ENCODE data around the gene FEZF1. TPM values are rescaled to one million over a fixed set of nuclear protein-coding genes. Genes with fewer than 3 reads are reported as not detected.

The FEZF1 gene
- polyA plus RNA-seq, 1 donor from 2014 or later, result 1.1 TPM

GRCh38 chr7:122260336-122260735 lies 44.2 kb downstream of the FEZF1 start:
- H3K79me2 ChIP-seq (replicated peaks; ENCODE audit: insufficient read depth, low read length), result no peaks in the 10 kb centered on the region
- no peaks in the 10 kb centered on the region for H4K20me1 ChIP-seq (ENCODE audit: insufficient read depth)
- no peak overlapping the region for H3K4me3 ChIP-seq (ENCODE audit: low read length)
- TF ChIP-seq EZH2 (IDR thresholded peaks at IDR 0.05; ENCODE audit: borderline replicate concordance, insufficient read depth, low read length, poor library complexity, severe bottlenecking) (no peak), EP300 (conservative IDR thresholded peaks at IDR 0.05; ENCODE audit: poor library complexity, severe bottlenecking) (no peak), TAF1 (IDR thresholded peaks at IDR 0.05; ENCODE audit: low read depth) (no peak), SMC3 (conservative IDR thresholded peaks at IDR 0.05; ENCODE audit: poor library complexity) (no peak), MXI1 (conservative IDR thresholded peaks at IDR 0.05; ENCODE audit: poor library complexity, severe bottlenecking) (no peak), REST (IDR thresholded peaks at IDR 0.05; ENCODE audit: borderline replicate concordance) (no peak), POLR2AphosphoS5 (IDR thresholded peaks at IDR 0.05) (no peak), RAD21 (conservative IDR thresholded peaks at IDR 0.05) (no peak)
- TF ChIP-seq, protein P1, sequence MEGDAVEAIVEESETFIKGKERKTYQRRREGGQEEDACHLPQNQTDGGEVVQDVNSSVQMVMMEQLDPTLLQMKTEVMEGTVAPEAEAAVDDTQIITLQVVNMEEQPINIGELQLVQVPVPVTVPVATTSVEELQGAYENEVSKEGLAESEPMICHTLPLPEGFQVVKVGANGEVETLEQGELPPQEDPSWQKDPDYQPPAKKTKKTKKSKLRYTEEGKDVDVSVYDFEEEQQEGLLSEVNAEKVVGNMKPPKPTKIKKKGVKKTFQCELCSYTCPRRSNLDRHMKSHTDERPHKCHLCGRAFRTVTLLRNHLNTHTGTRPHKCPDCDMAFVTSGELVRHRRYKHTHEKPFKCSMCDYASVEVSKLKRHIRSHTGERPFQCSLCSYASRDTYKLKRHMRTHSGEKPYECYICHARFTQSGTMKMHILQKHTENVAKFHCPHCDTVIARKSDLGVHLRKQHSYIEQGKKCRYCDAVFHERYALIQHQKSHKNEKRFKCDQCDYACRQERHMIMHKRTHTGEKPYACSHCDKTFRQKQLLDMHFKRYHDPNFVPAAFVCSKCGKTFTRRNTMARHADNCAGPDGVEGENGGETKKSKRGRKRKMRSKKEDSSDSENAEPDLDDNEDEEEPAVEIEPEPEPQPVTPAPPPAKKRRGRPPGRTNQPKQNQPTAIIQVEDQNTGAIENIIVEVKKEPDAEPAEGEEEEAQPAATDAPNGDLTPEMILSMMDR (IDR thresholded peaks at IDR 0.05; ENCODE audit: poor library complexity, severe bottlenecking), result no peak
- H3K4me2 ChIP-seq (ENCODE audit: low read length), result no peak overlapping the region
- H3F3A ChIP-seq (ENCODE audit: insufficient read depth, low read length, poor library complexity, severe bottlenecking), result no peaks in the 10 kb centered on the region
- no peaks in the 10 kb centered on the region for H3K9me3 ChIP-seq (ENCODE audit: low read length)
- no peak overlapping the region for H3K27ac ChIP-seq (ENCODE audit: low read length)
- no peak overlapping the region for H2AFZ ChIP-seq (ENCODE audit: low read depth, low read length)
- H3K9ac ChIP-seq (ENCODE audit: low read length), result no peak overlapping the region
- H3K36me3 ChIP-seq (ENCODE audit: insufficient read depth, low read length), result no peaks in the 10 kb centered on the region
- no peaks in the 10 kb centered on the region for H3K9me2 ChIP-seq (ENCODE audit: insufficient read depth, low read length)
- no peaks in the 10 kb centered on the region for H3K27me3 ChIP-seq (ENCODE audit: insufficient read depth, low read depth, low read length)

GRCh38 chr7:122258971-122259370 lies 45.6 kb downstream of the FEZF1 start:
- Histone ChIP-seq H3K36me3 (ENCODE audit: insufficient read depth, low read length) (no peaks in the 10 kb centered on the region), H3K27me3 (ENCODE audit: insufficient read depth, low read depth, low read length) (no peaks in the 10 kb centered on the region), H2AFZ (ENCODE audit: low read depth, low read length) (no peak overlapping the region), H3K79me2 (replicated peaks; ENCODE audit: insufficient read depth, low read length) (no peaks in the 10 kb centered on the region), H4K20me1 (ENCODE audit: insufficient read depth) (no peaks in the 10 kb centered on the region), H3K9me3 (ENCODE audit: low read length) (no peaks in the 10 kb centered on the region), H3K4me2 (ENCODE audit: low read length) (no peak overlapping the region), H3K9ac (ENCODE audit: low read length) (no peak overlapping the region), H3K4me3 (ENCODE audit: low read length) (no peak overlapping the region), H3K9me2 (ENCODE audit: insufficient read depth, low read length) (no peaks in the 10 kb centered on the region), H3F3A (ENCODE audit: insufficient read depth, low read length, poor library complexity, severe bottlenecking) (no peaks in the 10 kb centered on the region), H3K27ac (ENCODE audit: low read length) (no peak overlapping the region)
- TF ChIP-seq MXI1 (conservative IDR thresholded peaks at IDR 0.05; ENCODE audit: poor library complexity, severe bottlenecking) (no peak), TAF1 (IDR thresholded peaks at IDR 0.05; ENCODE audit: low read depth) (no peak)

DNA sequence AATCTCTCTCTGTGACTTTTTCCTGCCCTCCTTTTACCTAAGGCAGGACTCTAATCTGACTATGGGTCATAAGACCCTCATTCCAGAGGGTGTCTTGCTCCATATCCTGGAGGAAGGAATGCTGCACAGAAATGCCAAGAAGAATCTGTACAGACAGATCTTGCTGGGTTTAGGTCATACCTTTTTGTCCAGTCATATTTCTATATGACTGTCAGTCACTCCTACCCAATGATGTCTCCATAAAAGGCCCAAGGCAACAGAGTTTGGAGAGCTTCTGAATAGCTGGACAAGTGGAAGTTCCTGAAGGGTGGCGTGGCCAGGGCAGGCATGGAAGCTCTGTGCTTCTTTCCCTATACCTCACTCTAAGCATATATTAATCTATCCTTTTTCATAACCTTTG lies 47.5 kb downstream of the FEZF1 start:
- Histone ChIP-seq H3K9me2 (ENCODE audit: insufficient read depth, low read length) (no peaks in the 10 kb centered on the region), H3K27me3 (ENCODE audit: insufficient read depth, low read depth, low read length) (no peaks in the 10 kb centered on the region), H3K27ac (ENCODE audit: low read length) (no peak overlapping the region), H3K4me3 (ENCODE audit: low read length) (no peak overlapping the region), H2AFZ (ENCODE audit: low read depth, low read length) (no peak overlapping the region), H3K9me3 (ENCODE audit: low read length) (no peaks in the 10 kb centered on the region), H3F3A (ENCODE audit: insufficient read depth, low read length, poor library complexity, severe bottlenecking) (no peaks in the 10 kb centered on the region), H3K79me2 (replicated peaks; ENCODE audit: insufficient read depth, low read length) (no peaks in the 10 kb centered on the region), H3K9ac (ENCODE audit: low read length) (no peak overlapping the region), H4K20me1 (ENCODE audit: insufficient read depth) (no peaks in the 10 kb centered on the region), H3K4me2 (ENCODE audit: low read length) (no peak overlapping the region), H3K36me3 (ENCODE audit: insufficient read depth, low read length) (no peaks in the 10 kb centered on the region)
- TF ChIP-seq TAF1 (IDR thresholded peaks at IDR 0.05; ENCODE audit: low read depth), result no peak
- TF ChIP-seq RAD21 (conservative IDR thresholded peaks at IDR 0.05), result no peak
- TF ChIP-seq REST (IDR thresholded peaks at IDR 0.05; ENCODE audit: borderline replicate concordance), result no peak
- no peak for TF ChIP-seq POLR2AphosphoS5 (IDR thresholded peaks at IDR 0.05)
- no peak for TF ChIP-seq EP300 (conservative IDR thresholded peaks at IDR 0.05; ENCODE audit: poor library complexity, severe bottlenecking)
- TF ChIP-seq, protein P1 (IDR thresholded peaks at IDR 0.05; ENCODE audit: poor library complexity, severe bottlenecking), result no peak
- TF ChIP-seq MXI1 (conservative IDR thresholded peaks at IDR 0.05; ENCODE audit: poor library complexity, severe bottlenecking), result no peak
- TF ChIP-seq SMC3 (conservative IDR thresholded peaks at IDR 0.05; ENCODE audit: poor library complexity), result no peak
- TF ChIP-seq EZH2 (IDR thresholded peaks at IDR 0.05; ENCODE audit: borderline replicate concordance, insufficient read depth, low read length, poor library complexity, severe bottlenecking), result no peak
